ENCODE data around the gene EQTN.

Gene EQTN

GRCh38 chr9:27297050-27297449, at the start of gene EQTN:
EQTN (minus strand) TSS chr9:27297150; CDS start chr9:27297055, 95 bp downstream.
- no peak for DNase-seq (ENCODE audit: low read depth in 1 of 2, low spot score in 1 of 2)

DNA sequence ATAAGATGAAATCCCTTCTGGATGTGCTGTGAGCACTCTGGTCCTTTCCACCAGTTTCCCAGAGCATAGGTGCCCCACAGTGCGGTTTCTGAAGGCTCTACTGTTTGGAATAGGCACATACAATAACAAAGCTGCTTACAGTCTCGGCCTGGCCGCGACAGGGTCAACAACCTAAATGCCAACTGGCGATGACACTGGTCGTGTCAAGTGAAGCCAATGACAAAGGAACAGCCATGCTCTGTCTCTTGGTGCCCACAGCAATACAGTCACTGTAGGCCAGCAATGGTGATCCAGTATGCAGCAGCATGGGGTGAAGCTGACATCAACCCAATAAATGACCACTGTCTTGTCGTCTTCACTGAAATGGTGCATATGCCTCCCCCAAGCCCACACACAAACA, 47.8 kb upstream of the EQTN start:
- no peak for DNase-seq (ENCODE audit: low read depth in 1 of 2, low spot score in 1 of 2)

GRCh38 chr9:27341545-27342294, 44.8 kb upstream of the EQTN start:
- DNase-seq (ENCODE audit: low read depth in 1 of 2, low spot score in 1 of 2), result no peak

GRCh38 chr9:27340961-27341511, 44.1 kb upstream of the EQTN start:
- DNase-seq (ENCODE audit: low read depth in 1 of 2, low spot score in 1 of 2), result no peak

DNA sequence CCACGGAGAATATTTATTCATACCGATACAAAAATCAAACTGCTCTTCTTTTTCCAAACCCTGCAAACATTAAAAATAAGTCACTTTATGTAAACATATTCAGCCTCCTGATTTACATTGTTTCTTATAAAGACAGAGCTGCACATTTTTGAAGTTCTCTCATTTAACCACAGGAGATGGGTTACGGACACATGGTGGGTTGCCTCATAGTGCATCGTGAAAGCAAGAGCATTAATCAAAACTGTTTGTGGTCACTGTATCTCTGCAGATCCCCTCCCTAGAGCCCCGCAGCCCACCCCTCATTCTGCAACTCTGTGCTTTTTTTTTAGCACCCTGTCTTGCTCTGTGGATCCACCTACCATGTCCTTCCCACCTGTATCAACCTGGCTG, 43.3 kb upstream of the EQTN start:
- no peak for DNase-seq (ENCODE audit: low read depth in 1 of 2, low spot score in 1 of 2)

GRCh38 chr9:27339661-27340284, 42.8 kb upstream of the EQTN start:
- DNase-seq (ENCODE audit: low read depth in 1 of 2, low spot score in 1 of 2), result no peak

DNA sequence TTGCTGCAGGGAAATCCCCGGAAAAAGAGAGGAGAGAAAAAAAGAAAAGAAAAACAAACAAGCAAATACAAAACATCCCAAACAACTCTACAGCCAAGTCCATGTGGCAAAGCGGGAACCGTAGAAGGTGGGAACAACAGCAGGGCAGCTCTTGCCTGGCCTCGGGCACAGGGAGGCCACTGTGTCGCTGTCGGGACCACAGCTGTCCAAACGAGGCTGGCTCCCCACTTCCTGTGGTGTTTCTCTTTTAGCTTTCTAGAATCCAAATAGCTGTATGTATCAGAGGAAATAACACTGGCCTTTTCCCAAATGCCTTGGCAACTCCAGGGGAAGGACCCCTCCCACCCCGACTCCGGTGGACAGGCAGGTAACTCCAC, 41.6 kb upstream of the EQTN start:
- DNase-seq (ENCODE audit: low read depth in 1 of 2, low spot score in 1 of 2), result no peak

- no peak for DNase-seq (ENCODE audit: low read depth in 1 of 2, low spot score in 1 of 2)
Observed at GRCh38 chr9:27337833-27338526, 41.0 kb upstream of the EQTN start.

- DNase-seq (ENCODE audit: low read depth in 1 of 2, low spot score in 1 of 2), result no peak
Observed at GRCh38 chr9:27337236-27337635, 40.3 kb upstream of the EQTN start.

DNA sequence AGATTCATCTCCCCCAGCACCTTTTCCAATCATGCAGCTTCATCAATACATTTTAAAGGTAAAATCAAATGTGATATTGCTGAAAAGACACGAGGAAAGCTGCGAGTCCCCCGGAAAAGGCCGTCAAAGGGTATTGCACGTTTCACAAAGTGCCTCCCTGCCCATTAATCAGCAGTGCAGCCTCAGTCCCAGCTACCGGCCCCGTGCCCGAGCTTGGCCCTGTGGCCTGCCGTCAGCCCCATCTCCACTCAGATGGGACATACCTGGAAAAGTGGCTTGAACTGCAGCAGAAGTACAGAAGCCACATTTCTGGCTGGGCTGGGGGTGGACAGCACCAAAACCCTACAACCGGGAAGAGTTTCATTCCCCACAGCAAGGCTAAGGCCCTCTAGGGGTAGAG, 39.9 kb upstream of the EQTN start:
- DNase-seq (ENCODE audit: low read depth in 1 of 2, low spot score in 1 of 2), result no peak

- DNase-seq (ENCODE audit: low read depth in 1 of 2, low spot score in 1 of 2), result no peak
Observed at GRCh38 chr9:27336126-27336525, 39.2 kb upstream of the EQTN start.

GRCh38 chr9:27335075-27335474, 38.1 kb upstream of the EQTN start:
- no peak for DNase-seq (ENCODE audit: low read depth in 1 of 2, low spot score in 1 of 2)

DNA sequence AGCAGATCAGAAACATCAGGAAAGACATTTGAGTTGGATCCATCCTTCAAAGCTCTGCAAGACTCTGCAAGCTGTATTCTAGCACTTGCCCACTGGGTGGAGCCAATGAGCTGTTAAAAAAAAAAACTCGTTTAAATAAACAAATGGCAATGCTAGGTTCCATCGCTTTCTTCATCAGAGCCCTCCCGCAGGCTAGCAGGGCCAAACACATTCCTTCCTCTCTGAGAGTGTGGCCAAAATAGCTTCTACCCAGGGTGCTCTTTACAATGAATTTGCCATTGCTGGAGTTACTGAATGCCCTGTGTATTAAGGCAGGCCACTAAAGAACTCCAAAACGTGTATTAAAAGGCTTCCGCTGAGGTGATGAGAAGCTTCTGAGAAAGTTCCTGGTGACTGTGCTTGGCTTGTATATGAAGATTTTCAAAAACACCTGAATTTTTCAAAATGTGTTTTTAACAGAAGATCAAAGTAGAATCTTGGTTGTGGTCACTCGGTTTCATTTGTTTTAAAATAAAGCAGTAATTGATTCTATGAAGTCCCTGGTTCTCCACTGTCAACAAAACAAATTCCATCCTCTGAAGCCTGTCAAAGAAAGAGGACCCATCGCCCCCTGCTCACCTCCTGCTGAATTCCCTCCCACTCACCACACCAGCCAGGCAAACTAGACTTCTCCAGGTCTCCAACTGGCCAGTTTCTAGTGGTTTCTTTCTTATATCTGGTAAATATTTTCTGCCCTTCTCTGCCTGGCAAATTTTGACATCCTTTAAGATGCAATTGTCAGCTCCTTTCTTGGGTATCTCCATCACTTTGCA, 36.5 kb upstream of the EQTN start:
- peak; percentile 9 to 17 for DNase-seq (ENCODE audit: low read depth in 1 of 2, low spot score in 1 of 2)

- no peak for DNase-seq (ENCODE audit: low read depth in 1 of 2, low spot score in 1 of 2)
Observed at GRCh38 chr9:27331393-27331792, 34.4 kb upstream of the EQTN start.

GRCh38 chr9:27329291-27329690, 32.3 kb upstream of the EQTN start:
- no peak for DNase-seq (ENCODE audit: low read depth in 1 of 2, low spot score in 1 of 2)

- no peak for DNase-seq (ENCODE audit: low read depth in 1 of 2, low spot score in 1 of 2)
Observed at GRCh38 chr9:27328483-27328882, 31.5 kb upstream of the EQTN start.

- no peak for DNase-seq (ENCODE audit: low read depth in 1 of 2, low spot score in 1 of 2)
Observed at GRCh38 chr9:27311184-27311583, 14.2 kb upstream of the EQTN start.

DNA sequence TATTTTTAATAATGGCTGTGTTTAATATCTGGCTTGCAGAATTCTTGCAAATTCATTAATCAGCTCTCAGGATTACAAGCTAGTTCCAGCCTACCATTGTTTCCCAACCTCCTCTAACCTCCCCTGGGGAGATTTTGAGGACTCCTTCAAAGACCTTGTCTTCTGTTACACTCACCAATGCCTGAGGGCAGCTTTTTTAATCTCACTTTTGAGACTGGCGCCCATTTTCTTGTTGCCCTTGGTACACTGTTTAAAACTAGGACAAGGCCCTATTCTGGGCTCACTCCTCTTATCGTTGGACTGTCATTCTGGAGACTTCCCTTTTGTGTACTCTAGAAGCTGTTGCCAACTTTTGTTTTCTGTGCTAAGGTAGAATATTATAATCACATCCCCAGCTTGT, 13.6 kb upstream of the EQTN start:
- DNase-seq (ENCODE audit: low read depth in 1 of 2, low spot score in 1 of 2), result no peak

DNA sequence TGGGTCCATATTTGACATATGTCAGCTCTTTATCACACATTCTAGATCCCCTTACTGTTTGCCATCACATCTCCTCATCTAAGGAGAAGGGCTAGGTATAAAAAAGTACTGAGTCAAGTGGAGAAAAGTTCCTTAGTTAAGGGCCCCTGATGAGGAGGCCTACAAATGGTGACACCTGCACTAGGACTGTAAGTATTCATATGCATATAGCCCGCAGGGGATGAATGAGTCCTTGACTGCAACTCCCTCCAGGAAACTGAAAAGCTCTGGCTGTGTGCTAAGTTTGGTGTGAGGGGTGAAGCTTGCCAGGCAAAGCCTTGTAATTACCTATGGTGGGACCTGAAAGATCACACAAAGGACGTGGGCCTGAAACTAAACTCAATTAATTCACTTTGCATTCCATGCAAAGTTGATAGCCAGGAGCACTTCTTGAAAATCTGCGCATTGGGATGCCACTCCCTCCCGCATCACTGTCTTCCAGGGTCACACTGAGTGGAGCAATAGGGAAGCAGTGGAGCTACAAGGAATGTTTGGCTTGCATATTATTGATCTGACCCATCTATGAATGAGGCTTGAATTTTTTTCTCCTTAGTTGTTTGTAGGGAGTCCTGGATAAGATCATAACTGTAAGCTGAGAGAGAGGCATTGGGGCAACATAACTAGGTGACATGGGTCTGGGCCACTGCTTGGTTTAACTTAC, 11.9 kb upstream of the EQTN start:
- no peak for DNase-seq (ENCODE audit: low read depth in 1 of 2, low spot score in 1 of 2)

DNA sequence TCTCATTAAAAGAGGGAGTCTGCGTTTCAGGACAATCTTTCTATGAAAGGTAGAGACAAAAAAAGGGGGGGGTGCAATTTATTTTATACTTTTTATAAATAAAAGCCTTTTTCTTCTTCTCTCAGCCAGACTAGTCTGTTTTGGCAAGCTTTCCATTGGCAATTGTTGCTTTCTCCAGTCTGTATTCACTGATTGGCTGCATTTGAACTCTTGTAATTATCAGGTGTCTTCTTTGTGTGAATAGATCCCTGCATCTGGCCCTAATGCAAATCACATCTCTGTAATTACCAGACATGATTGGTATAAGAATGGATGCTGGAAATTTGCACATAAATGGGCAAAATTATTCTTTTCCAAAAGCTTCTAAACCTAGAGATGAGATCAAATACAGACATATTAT, 7.6 kb upstream of the EQTN start:
- DNase-seq (ENCODE audit: low read depth in 1 of 2, low spot score in 1 of 2), result no peak

DNA sequence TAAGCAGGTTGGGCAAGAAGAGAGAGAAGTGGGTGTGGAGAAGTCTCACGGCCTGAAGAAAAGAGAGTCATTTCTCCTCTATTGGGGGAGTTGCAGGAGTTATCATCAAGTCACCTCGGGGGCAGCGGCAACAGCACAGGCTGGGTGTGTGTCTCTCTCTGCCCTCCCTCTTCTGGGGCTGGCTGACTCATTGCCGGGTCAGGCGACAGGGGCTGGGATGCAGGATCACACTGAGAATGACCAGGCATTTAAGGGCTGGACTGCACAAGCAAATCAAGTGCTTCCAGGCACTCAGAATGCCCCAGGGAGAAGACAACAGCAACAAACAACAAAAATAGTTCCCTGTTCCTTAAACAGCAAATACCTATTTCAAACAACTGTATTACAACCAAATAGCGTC, 6.3 kb upstream of the EQTN start:
- no peak for DNase-seq (ENCODE audit: low read depth in 1 of 2, low spot score in 1 of 2)
